Esophagus mucosa (tissue), 1 donor: ENCODE measurements around the gene PUS7. TPM values are rescaled to one million over a fixed set of nuclear protein-coding genes. Genes with fewer than 3 reads are reported as not detected.
"Not testable (repeated sequence)": the region's sequence is repeated elsewhere in the genome, so short reads cannot be mapped to it uniquely, and the experiment has no call there.

ENCODE experiments used
- ATAC-seq: fragments of 200-7000 bp; cut with Tn5 transposase; one replicate; pipeline ENCODE4 v1.9.1; 2020
- total RNA-seq: library from RNA; stranded (reverse); gene quantifications from one replicate; pipeline ENCODE4 v1.2.4, GENCODE V29; 2023
- donor health status: DM: yes; HTN: yes; CAD: no.

PUS7 gene, protein sequence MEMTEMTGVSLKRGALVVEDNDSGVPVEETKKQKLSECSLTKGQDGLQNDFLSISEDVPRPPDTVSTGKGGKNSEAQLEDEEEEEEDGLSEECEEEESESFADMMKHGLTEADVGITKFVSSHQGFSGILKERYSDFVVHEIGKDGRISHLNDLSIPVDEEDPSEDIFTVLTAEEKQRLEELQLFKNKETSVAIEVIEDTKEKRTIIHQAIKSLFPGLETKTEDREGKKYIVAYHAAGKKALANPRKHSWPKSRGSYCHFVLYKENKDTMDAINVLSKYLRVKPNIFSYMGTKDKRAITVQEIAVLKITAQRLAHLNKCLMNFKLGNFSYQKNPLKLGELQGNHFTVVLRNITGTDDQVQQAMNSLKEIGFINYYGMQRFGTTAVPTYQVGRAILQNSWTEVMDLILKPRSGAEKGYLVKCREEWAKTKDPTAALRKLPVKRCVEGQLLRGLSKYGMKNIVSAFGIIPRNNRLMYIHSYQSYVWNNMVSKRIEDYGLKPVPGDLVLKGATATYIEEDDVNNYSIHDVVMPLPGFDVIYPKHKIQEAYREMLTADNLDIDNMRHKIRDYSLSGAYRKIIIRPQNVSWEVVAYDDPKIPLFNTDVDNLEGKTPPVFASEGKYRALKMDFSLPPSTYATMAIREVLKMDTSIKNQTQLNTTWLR
- 12.1 TPM for total RNA-seq

DNA sequence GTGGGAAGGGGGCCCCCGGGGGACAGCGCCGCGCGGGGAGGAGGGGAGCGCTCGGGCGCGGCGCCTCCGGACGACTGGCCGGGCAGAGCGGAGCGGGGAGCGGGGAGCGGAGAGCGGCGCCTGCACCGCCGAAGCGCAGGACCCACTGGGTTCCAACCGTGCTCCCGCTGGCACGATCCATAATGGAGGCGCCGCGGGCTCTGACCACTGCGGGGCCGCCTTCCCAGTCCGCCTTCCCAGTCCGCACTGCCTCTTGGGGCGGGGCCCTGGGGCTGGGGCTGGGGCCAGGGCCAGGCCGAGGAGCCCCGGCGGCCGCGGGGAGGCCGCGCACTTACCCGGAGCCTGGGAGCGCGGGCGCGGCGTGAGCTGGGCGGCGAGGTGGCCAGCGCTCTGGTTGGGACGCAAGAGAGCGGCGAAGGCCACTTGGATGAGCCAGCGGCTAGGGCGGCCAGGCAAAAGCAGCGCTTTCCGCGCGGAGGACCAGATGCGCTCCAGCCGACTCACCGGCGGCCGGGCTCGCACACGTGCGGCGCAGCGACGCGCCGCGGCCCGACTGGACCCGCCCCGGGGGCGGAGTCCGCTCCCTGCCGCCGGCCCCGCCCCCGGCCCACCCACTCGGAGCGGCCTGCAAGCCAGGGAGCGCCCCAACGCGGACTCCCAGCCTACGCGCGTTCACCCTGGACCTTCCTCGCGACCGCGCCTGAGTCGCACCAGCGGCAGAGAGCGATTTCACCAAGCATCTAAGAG lies at the start of gene PUS7:
Gene PUS7, minus strand, starts transcription at position 555 of the 747 bp plus-strand sequence. CDS start 13,759 bp downstream, outside the sequence.
- ATAC-seq: peak; percentile 97

DNA sequence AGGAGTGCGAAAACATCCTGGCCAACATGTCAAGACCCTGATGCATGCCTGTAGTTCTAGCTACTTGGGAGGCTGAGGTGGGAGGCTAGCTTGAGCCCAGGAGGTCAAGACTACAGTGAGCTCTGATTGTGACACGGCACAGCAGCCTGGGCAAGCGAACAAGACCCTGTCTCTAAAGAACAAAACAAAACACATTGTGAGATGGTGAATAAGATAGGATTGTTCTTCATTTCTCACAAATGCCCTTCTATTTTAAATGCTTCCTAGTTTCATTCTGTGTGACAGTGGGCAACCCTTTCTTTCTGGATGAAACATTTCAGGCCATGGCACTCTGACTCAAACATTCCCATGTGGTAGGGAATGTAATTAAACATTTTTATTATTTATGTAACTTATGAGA lies 45.8 kb upstream of the PUS7 start:
- no peak for ATAC-seq

DNA sequence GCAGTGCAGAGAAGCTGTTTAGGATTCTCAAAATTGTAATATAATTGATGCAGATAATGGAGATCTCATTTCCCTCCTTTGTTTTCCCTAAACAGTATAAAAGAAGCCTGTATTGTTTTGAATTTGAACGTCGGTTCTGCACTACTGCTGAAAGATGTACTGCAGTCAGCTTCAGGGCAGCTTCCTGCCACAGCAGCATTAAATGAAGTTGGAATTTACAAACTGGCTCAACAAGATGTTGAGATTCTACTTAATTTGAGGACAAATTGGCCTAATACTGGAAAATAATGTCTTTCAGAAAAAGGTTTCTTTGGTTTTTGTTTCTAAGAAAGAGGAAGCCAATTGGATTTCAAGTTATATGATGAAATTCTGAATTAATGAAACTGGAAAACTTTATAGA lies 45.0 kb upstream of the PUS7 start:
- ATAC-seq: no peak

DNA sequence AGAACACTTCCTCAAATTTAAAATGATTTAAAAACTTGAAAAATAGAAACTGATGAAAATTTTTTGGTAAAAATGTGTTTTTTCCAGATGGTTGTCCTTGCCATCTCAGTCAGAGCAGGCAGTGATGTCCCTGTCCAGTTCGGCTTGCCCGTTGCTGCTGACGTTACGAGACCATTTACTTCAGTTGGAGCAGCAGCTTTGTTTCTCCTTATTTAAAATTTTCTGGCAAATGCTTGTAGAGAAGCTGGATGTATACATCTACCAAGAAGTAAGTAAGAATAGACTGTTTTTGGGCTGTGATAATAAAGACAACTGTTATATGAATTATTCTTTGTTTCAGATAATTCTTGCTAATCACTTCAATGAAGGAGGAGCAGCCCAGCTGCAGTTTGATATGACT lies 43.1 kb upstream of the PUS7 start:
- ATAC-seq: no peak

DNA sequence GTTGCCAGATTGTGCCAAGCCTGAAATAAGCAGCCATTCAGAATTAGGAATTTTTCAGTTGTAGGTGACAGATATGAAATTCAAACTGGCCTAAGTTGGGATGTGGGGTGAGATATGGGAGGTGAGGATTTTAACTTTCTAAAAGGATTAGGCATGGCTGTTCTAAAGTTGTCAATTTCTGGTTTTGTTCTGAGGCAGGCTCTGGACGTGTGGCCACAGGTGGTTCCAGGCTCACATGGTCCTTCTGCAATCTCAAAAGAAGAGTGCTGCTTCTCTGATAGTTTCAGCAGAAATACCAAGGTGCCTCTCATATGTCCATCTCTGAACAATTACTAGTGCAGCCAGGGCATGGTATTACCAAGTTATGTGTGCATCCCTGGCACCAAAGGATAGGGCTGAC lies 37.9 kb upstream of the PUS7 start:
- ATAC-seq: no peak

DNA sequence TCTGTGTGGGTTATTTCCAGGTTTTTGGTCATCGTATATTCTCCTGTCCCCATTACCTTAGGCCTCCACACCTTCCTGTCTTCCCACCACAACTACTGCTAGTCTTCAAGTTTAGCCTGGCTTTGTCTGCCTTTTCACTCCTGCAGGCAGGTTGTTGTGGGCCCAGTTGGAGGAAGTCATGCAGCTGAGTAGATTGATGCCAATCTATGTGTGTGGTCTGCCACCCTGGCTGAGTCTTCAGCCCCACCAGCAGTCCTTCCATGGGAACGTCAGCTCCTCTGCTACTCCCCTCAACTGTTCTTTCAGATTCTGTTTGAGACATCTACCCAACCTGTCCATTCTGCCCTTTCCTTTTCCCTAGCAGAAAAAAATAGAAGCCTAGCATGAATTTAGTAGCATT lies 16.3 kb upstream of the PUS7 start:
- no peak for ATAC-seq

DNA sequence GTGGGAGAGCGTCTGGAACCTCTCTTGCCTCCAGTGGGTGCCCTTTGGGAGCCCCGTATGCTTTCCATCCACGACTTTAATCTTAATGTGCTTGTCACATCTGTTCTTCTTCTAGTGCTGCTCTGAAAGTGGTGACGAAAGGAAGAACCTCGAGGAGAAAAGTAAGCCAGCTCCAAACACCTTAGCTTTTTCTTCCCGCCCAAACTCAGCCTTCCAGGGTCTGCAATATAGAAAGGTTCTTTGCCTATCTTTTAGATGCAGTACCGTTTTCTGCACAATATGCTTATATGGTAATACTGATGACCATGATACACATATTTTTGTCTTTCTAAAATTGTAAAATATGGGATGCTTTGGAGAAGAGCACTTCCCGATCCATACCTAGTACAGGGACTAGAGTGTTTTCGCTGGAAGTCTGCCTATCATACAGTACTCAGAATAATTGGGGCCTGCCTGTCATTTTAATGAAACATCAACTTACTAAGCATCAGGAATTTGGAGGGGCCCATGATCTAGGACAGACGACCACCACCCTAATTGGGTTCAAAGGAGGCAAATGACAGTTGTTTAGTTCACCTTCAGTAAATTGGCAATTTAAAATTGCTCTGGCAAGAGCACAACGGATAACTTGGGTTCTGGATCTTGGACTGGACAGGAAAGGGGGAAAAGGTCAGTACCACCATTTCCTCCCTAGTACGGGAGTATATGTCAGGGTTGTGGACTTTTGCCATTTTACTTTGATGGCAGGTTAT lies 10.8 kb upstream of the PUS7 start:
- no peak for ATAC-seq

DNA sequence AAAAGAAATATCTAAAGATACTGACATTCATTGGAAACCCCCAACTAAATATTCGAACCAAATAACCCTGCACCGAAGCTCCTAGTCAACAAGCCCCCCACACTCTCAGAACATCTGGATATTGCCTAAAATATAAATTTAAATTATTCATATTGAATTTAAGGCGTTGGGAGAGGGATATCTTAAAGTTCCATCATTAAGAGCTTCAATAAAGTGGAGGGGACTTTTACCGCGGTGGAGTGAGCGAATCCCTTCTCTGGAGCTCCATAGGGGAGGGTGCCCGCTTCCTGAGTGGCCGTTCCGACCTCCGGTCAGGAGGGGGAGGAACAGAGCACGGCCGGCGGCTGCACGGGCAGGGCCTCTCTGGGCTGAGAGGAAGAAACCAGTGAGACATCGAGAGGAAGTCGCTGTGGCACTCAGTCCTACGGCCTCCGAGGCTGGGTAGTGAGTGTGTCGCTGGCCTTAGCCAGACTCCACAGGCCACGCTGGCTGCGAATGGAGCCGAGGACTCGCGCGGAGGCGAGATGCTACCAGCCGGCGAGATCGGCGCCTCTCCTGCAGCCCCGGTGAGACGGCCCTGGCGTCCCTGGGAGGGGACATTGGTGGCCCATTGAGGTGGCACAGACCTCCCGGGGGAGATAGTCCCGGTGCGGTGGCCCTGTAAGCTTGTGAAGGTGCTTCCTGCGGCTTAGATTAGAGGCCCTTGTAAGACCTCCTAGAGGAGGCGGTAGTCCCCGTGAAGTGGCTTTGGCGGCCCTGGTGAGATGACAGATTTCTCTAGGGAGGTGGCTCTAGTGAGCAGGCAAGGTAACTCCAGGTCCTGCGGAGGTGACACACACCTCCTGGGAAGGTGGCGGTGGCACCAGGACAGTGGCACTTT lies 10.0 kb upstream of the PUS7 start, which contains the start of gene RINT1:
Gene RINT1, plus strand, starts transcription at position 410 of the 880 bp plus-strand sequence. Its CDS starts 115 bp downstream, at position 525.
- peak; percentile 99 for ATAC-seq

DNA sequence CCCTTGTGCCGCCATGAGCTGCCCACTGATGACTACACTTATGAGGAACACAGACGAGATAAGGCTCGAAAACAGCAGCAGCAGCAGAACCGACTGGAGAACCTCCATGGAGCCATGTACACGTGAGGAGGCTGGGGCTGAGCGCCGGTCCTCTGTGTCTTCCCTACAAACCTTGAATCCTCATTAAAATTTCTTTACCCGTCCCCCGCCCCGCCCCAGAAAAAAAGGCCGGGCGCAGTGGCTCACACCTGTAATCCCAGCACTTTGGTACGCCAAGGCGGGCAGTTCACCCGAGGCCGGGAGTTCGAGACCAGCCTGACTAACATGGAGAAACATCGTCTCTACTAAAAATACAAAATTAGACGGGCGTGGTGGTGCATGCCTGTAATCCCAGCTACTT lies 8.5 kb upstream of the PUS7 start:
- ATAC-seq: no peak

DNA sequence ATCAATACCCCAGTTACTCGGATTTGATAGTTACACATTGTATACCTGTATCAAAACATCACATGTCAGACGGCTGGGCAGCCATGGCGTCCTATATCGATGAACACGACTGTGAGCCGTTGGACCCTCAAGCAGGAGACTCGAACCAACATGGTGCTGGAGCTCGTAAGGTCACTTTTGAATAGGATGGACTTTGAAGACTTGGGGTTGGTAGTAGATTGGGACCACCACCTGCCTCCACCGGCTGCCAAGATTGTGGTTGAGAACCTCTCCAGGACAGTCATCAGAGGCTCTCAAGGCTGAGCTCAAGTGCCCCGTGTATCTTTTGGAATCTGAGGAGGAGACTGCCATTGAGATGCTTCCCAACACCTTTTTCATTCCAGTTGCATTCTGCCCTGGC lies 8.1 kb upstream of the PUS7 start:
- no peak for ATAC-seq

DNA sequence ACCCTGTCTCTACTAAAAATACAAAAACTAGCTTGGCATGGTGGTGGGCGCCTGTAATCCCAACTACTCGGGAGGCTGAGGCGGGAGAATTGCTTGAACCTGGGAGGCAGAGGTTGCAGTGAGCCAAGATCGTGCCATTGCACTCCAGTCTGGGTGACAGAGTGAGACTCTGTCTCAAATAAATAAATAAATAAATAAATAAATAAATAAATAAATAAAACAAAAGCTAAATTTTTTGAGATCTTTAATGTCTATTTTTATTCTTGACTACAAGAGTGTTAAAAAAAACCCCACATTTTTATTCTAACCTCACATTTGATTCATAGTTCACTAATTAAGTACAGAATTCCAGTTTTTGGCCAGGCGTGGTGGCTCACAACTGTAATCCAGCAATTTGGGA lies 5.7 kb upstream of the PUS7 start:
- ATAC-seq: not testable (repeated sequence)

DNA sequence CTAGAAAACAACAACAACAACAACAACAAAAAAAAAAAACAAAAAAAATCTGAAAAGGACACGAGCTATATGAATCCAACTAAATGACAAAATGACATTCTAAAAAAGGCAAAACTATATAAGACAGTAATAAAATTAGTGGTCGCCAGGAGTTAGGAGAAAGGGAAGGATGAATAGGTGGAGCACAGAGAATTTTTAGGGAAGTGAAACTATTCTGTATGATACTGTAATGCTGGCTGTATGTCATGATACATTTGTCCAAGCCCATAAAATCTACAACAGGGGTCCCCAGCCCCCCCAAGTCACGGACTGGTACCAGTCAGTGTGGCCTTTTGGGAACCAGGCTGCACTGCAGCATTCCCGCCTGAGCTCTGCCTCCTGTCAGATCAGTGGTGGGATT lies 2.8 kb upstream of the PUS7 start:
- ATAC-seq: no peak

DNA sequence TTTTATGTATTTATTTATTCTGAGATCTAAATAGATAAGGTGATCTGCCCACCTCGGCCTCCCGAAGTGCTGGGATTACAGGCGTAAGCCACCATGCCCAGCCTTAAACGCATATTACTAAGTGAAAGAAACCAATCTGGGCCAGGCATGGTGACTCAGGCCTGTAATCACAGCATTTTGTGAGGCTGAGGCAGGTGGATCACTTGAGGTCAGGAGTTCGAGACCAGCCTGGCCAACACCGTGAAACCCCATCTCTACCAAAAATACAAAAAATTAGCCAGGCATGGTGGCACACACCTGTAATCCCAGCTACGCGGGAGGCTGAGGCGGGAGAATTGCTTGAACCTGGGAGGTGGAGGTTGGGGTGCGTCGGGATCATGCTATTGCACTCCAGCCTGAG lies 2.4 kb upstream of the PUS7 start:
- ATAC-seq: not testable (repeated sequence)

DNA sequence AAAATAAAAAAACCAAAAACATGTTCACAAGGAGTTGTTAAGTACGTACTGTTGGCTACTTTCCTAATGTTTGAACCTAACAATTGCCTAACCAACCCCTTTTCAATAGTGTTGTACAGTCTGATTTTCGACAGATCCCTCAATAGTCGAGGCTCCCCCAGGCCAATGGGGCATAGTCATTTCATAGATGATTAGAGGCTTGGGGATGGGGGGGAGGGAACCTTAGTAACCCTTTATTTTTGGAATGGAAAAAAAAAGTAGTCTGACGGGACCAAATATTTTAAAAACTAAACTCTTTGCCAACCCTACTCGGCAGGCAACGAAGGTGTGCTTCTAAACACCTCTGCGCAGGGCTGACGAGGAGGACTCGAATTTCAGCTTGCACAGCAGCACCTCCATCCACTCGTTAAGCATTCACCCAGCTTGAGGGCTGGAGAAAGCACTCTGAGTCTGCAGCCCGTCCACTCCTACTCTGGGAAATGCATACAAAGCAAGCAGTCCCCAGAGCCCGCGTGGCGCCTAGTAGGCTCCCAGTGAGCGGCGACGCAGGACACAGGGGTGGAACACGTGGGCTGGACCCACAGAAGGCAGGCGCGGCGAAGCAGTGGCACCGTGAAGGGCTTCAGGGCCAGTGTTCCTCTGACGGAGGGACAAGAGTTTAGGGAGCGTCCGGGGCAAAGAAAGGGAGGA lies 899 bp downstream of the PUS7 start:
- peak; percentile 73 for ATAC-seq

DNA sequence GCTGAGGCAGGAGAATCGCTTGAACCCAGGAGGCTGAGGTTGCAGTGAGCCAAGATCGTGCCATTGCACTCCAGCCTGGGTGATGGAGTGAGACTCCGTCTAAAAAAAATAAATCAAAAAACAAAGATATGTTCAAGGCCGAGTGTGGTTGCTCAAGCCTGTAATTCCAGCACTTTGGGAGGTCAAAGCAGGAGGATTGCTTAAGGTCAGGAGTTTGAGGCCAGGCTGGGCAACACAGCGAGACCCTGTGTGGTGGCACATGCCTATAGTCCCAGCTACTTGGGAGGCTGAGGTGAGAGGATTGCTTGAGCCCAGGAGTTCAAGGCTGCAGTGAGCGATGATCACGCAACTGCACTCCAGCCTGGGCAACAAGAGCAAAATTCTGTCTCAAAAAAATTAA lies 1.5 kb downstream of the PUS7 start:
- ATAC-seq: not testable (repeated sequence)

DNA sequence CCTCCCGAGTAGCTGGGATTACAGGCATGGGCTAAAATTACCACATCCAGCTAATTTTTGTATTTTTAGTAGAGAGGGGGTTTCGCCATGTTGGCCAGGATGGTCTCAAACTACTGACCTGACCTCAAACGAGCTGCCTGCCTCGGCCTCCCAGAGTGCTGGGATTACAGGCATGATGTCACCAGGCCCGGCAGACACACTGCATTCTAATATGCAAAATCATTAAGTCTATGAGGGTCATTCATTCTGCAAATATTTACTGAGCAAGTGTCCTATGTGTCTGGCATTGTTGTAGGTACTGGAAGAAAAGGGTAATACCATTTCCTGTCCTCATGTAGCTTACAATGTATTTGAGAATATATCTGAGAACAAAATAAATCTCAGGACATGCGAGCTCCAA lies 2.7 kb downstream of the PUS7 start:
- no peak for ATAC-seq

DNA sequence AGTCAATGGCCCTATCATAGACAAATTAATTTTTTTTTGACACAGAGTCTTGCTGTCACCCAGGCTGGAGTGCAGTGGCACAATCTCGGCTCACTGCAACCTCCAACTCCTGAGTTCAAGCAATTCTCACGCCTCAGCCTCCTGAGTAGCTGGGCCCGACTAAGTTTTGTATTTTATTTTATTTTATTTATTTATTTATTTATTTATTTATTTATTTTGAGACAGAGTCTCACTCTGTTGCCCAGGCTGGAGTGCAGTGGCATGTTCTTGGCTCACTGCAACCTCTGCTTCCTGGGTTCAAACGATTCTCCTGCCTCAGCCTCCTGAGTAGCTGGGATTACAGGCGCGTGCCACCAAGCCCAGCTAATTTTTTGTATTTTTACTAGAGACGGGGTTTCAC lies 6.5 kb downstream of the PUS7 start:
- ATAC-seq: not testable (repeated sequence)

DNA sequence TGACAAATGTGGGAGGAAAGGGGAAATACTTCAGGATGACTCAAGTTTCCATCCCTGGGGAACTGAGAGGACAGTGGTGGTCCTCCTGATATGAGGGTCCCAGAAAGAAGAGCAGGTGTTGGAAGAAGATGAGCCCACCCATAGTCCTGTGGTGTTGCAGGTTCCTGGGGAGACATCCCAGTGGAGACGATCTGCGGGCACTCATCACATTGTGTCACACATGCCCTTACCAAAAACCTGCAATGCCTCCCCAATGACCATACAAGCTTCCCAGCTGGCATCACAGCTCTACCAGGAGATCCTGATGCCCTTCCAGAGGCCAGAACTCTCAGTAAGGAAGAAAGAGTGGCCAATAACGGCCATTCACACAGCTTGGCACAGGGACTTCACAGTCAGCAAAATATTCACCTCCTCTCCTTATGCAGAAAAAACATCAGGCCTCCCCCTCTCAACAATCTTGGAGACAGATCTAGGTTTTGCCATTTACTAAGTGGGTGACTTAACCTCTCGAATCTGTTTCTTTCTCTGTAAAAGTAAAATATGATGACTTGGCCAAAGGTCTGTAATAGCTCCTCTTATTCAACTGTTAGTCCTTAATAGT lies 9.0 kb downstream of the PUS7 start:
- no peak for ATAC-seq

DNA sequence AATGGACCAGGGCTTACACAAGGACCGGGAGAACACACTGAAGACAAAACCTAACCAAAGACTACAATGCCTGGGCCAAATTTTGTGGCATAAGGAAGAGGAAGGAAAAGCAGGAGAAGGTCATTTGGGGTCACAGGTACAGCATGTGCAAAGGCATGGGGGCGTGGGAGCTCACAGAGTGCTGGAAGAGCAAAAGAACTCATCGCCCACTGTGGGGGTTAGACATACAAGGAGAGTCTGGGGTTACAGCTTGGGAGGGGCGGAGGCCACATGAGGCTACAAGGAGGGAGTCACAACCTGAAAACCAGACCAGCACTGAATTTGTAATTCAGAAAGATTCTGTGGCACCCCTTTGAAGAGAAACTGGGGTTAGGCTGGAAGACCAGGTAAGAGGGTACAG lies 9.7 kb downstream of the PUS7 start:
- no peak for ATAC-seq

DNA sequence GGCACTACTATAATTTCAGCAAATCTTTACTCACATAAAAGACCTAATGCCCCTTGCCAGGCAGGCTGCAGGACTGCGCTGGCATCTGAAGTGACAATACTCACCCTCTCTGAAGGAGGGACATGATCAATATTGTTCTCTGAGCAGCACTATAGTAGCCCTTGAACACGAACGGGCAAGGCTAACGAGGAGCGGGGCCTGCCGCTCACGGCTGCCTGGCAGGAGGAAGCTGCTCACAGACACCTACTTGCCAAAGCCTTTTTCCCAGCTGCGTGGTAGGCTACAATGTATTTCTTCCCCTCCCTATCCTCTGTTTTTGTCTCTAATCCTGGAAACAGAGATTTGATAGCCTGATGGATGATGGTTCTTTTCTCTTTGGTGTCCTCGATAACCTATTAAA lies 19.9 kb downstream of the PUS7 start:
- no peak for ATAC-seq

DNA sequence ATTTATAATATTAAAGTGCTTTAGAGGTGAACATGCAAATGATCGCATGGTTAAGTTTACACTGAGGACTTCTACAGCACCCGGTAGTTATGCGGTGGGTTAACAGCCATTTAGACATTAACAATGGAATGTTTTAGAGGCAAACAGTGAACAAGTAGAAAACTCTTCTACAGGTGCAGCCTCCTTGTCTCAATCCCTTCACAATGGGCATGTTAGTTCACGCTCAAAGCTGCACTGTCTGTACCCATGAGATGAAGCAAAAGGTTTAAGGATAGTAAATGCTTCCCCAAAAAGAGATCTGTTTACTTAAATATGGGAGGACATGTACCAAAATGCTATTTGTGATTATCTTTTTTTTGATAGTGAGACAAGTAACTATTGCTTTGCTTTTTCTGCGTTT lies 25.1 kb downstream of the PUS7 start:
- peak; percentile 54 for ATAC-seq
